GM23248 (cell line): ENCODE results near the gene NECAP2. TPM values are rescaled to one million over a fixed set of nuclear protein-coding genes. Genes with fewer than 3 reads are reported as not detected.

Experiments used
- DNase-seq: peaks from one replicate; pipeline ENCODE4 v3.0.0-alpha.2; 2015
- H2AFZ ChIP-seq: fragments of 200-600 bp; sonication (generic); 2 replicates; pipeline ENCODE4 v1.6.1; 2016; ENCODE audit warnings: antibody characterized with exemption
- H3F3A ChIP-seq: fragments of 200-600 bp; sonication (generic); 2 replicates; pipeline ENCODE4 v1.6.1; 2016; ENCODE audit warnings: mild to moderate bottlenecking, antibody characterized with exemption, mixed run types; ENCODE audit not compliant: insufficient read depth
- H3K27ac ChIP-seq: fragments of 200-600 bp; sonication (generic); 2 replicates; pipeline ENCODE4 v1.5.1; 2016; ENCODE audit warnings: mild to moderate bottlenecking
- H3K27me3 ChIP-seq: fragments of 200-600 bp; sonication (generic); replicated peaks from 2 replicates; pipeline ENCODE4 v1.6.1; 2016; ENCODE audit warnings: mild to moderate bottlenecking; ENCODE audit not compliant: insufficient read depth
- H3K36me3 ChIP-seq: fragments of 200-600 bp; sonication (generic); 2 replicates; pipeline ENCODE4 v1.6.1; 2016; ENCODE audit warnings: low read depth, mild to moderate bottlenecking
- H3K4me1 ChIP-seq: fragments of 200-600 bp; sonication (generic); 2 replicates; pipeline ENCODE4 v1.6.1; 2016; ENCODE audit warnings: mild to moderate bottlenecking; ENCODE audit not compliant: insufficient read depth
- H3K4me2 ChIP-seq: fragments of 200-600 bp; sonication (generic); one replicate; pipeline ENCODE4 v1.6.1; 2016; ENCODE audit warnings: mild to moderate bottlenecking; ENCODE audit not compliant: unreplicated experiment
- H3K4me3 ChIP-seq: fragments of 200-600 bp; sonication (generic); 2 replicates; pipeline ENCODE4 v1.5.1; 2016; ENCODE audit warnings: mild to moderate bottlenecking
- H3K79me2 ChIP-seq: fragments of 200-600 bp; sonication (generic); 2 replicates; pipeline ENCODE4 v1.6.1; 2016; ENCODE audit warnings: mild to moderate bottlenecking; ENCODE audit not compliant: insufficient read depth
- H3K9ac ChIP-seq: fragments of 200-600 bp; sonication (generic); 2 replicates; pipeline ENCODE4 v1.6.1; 2016; ENCODE audit warnings: mild to moderate bottlenecking
- H3K9me2 ChIP-seq: fragments of 200-600 bp; sonication (generic); 2 replicates; pipeline ENCODE4 v1.6.1; 2016; ENCODE audit warnings: mixed run types, mild to moderate bottlenecking, moderate library complexity; ENCODE audit not compliant: insufficient read depth
- H3K9me3 ChIP-seq: fragments of 200-600 bp; sonication (generic); one replicate; pipeline ENCODE4 v1.6.1; 2017; ENCODE audit warnings: low read depth
- H4K20me1 ChIP-seq: fragments of 200-600 bp; sonication (generic); 2 replicates; pipeline ENCODE4 v1.6.0; 2016; ENCODE audit not compliant: insufficient read depth
- EZH2 ChIP-seq: fragments of 200-600 bp; sonication (generic); IDR thresholded peaks from 2 replicates; pipeline ENCODE4 v1.6.1; 2018; ENCODE audit warnings: antibody characterized with exemption, mild to moderate bottlenecking; ENCODE audit not compliant: insufficient read depth, poor library complexity, severe bottlenecking
- EZH2phosphoT487 ChIP-seq: fragments of 200-600 bp; sonication (generic); IDR thresholded peaks from 2 replicates; pipeline ENCODE4 v1.6.1; 2018; ENCODE audit warnings: antibody characterized with exemption, moderate library complexity, mild to moderate bottlenecking, low read depth; ENCODE audit not compliant: insufficient read depth
- WGBS, 2 experiments: methylation state at CpG; one replicate each; pipeline ENCODE4 v1.1.6; 2015 to 2017; ENCODE audit warnings: low lambda C conversion rate in 2 of 2, low coverage in 1 of 2; ENCODE audit errors: missing lambda C conversion rate in 2 of 2; 5-methylcytosine and 5-hydroxymethylcytosine counted together
- in situ Hi-C: fragments of 300-500 bp; cut with MboI; formaldehyde crosslinking; loops from 2 replicates; pipeline ENCODE4 v1.15.0; 2020
- polyA plus RNA-seq: library from polyadenylated mRNA; unstranded; fragments of >200 nt; fragmentation: Nextera tagmentation; extraction: Ambion mirVana; gene quantifications from 2 replicates; pipeline ENCODE4 v1.2.1, GENCODE V29; 2016
- total RNA-seq: library from RNA; depleted of rRNA; stranded (reverse); fragments of >200 nt; shearing (Covaris generic); gene quantifications from 2 replicates; pipeline ENCODE4 v1.2.3, GENCODE V29; 2014

The NECAP2 gene
- total and polyA plus RNA-seq, 2 experiments from 2014 or later = 102 to 117 TPM

DNA sequence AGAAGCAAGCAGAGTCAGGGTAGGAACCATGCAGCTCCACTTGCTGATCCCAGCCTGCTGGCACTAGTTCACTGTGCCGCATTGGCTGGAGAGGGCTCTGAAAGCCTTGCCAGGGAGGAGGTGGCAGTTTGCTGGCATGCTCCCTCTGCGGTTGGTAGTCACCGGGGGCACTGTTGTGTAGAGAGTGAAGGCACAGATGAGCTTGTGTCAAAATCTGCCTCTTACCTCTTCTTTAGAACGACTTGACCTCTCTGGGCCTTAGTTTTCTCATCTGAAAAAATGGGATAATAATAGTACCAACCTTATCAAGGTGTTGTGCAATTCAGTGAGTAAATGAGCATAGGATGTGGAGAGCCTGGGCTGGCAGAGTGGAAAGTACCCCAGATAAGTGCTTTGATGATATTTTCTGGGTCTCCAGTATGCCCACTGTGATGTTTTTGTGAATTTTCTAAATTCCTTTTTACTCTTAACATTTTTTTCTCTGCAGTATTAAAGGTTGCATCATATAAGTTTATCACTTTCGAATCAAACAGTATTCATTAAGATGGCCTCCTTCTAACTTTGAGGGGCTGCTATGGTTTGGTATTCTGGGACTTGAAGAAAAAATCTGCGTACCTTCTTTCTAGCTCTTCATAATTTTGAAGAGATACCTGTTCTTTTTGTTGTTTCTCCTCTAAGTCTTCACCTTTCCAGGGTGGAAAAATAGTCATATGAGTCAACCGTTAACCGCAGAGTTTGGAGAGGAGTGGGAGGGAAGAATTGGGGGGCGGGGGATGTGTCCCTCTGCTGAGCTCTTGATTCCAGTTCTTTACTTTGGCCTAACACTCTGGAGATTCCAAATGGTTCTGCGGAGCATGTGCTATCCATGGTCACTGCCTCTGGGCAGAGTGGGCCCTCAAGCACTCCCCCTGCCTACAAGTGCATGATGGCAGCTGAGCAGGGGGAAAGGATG lies 46.7 kb upstream of the NECAP2 start:
- no peak overlapping the region for H3K4me2 ChIP-seq
- DNase-seq = no peak
- H3K4me1 ChIP-seq = peaks cover 19% of the 10 kb centered on the region
- H3K9ac ChIP-seq = no peak overlapping the region
- in situ Hi-C loops = no loop called here
- peaks cover 9% of the 10 kb centered on the region; the same call in 1 of the 2 replicates for H3K36me3 ChIP-seq
- peaks cover 8% of the 10 kb centered on the region; the same call in 1 of the 2 replicates for H4K20me1 ChIP-seq
- H2AFZ ChIP-seq = no peak overlapping the region
- no peaks in the 10 kb centered on the region for H3K27me3 ChIP-seq
- H3K79me2 ChIP-seq = peaks cover 80% of the 10 kb centered on the region
- WGBS, 2 experiments = 92 to 93% methylated on average over 10 of the region's 10 CpGs
- no peaks in the 10 kb centered on the region for H3K9me3 ChIP-seq
- 0 out of 2 replicates have a peak, but pooled peaks cover 7% of the 10 kb centered on the region for H3F3A ChIP-seq
- no peak overlapping the region for H3K27ac ChIP-seq
- H3K9me2 ChIP-seq = no peaks in the 10 kb centered on the region
- H3K4me3 ChIP-seq = no peak overlapping the region
- TF ChIP-seq EZH2phosphoT487 = no peak
- TF ChIP-seq EZH2 = no peak

DNA sequence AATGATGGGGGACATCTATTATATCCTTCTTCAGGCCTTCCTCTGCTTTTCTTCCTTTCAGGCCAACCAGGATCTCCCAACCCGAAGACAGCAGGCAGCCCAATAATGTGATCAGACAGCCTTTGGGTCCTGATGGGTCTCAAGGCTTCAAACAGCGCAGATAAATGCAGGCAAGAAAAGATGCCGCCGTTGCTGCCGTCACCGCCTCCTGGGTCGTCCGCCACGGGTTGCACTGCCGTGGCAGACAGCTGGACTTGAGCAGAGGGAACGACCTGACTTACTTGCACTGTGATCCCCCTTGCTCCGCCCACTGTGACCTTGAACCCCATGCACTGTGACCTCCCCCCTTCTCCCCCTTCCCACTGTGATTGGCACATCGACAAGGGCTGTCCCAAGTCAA lies 45.5 kb upstream of the NECAP2 start:
- TF ChIP-seq EZH2phosphoT487 (no peak), EZH2 (no peak)
- peaks cover 9% of the 10 kb centered on the region; the same call in 1 of the 2 replicates for H3K36me3 ChIP-seq
- peaks cover 19% of the 10 kb centered on the region for H3K4me1 ChIP-seq
- H3K27ac ChIP-seq = no peak overlapping the region
- DNase-seq = no peak
- no peak overlapping the region for H3K9ac ChIP-seq
- H4K20me1 ChIP-seq = peaks cover 4% of the 10 kb centered on the region; the same call in 1 of the 2 replicates
- 0 out of 2 replicates have a peak, but pooled peaks cover 7% of the 10 kb centered on the region for H3F3A ChIP-seq
- H3K4me3 ChIP-seq = no peak overlapping the region
- H3K27me3 ChIP-seq = no peaks in the 10 kb centered on the region
- H3K9me3 ChIP-seq = no peaks in the 10 kb centered on the region
- no peaks in the 10 kb centered on the region for H3K9me2 ChIP-seq
- no peak overlapping the region for H3K4me2 ChIP-seq
- no peak overlapping the region for H2AFZ ChIP-seq
- in situ Hi-C loops = no loop called here
- WGBS, 2 experiments = 90 to 92% methylated on average over 13 of the region's 13 CpGs
- peaks cover 70% of the 10 kb centered on the region for H3K79me2 ChIP-seq

DNA sequence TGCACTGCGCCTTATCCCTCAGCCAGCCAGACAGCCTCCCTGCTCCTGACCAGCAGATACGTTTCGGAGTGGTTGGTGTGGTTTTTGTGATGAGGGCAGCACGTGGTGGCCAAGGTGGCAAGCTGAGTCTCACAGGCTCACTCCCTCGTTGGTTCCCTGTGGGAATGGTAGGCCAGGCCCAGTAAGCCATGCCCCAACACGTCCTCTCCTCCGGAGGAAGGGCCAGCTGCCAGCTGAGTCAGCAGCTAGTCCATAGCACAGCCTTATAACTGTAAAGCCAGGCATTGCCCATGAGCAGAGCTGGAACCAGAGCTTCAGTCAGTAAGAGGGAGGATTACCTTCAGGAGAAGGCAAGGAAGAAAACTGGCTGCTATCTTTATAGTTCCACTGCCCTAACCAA lies 43.9 kb upstream of the NECAP2 start:
- DNase-seq = peak; percentile 92
- H2AFZ ChIP-seq = no peak overlapping the region
- H3K9me3 ChIP-seq = no peaks in the 10 kb centered on the region
- H3K4me1 ChIP-seq = peaks cover 15% of the 10 kb centered on the region
- peak overlapping the region; percentile 46 for H3K9ac ChIP-seq
- H4K20me1 ChIP-seq = no peaks in the 10 kb centered on the region; the same call in 1 of the 2 replicates
- H3K27me3 ChIP-seq = no peaks in the 10 kb centered on the region
- no peaks in the 10 kb centered on the region for H3K9me2 ChIP-seq
- H3K4me3 ChIP-seq = 0 out of 2 replicates have a peak overlapping the region, but pooled peaks have one; percentile 11
- 0 out of 2 replicates have a peak, but pooled peaks cover 9% of the 10 kb centered on the region for H3F3A ChIP-seq
- in situ Hi-C loops = no loop called here
- H3K27ac ChIP-seq = peak overlapping the region; percentile 69
- H3K79me2 ChIP-seq = peaks cover 54% of the 10 kb centered on the region
- peaks cover 9% of the 10 kb centered on the region; the same call in 1 of the 2 replicates for H3K36me3 ChIP-seq
- peak overlapping the region; percentile 78 for H3K4me2 ChIP-seq
- WGBS, 2 experiments = 42 to 47% methylated on average over 7 of the region's 7 CpGs
- no peak for TF ChIP-seq EZH2phosphoT487
- TF ChIP-seq EZH2 = no peak

DNA sequence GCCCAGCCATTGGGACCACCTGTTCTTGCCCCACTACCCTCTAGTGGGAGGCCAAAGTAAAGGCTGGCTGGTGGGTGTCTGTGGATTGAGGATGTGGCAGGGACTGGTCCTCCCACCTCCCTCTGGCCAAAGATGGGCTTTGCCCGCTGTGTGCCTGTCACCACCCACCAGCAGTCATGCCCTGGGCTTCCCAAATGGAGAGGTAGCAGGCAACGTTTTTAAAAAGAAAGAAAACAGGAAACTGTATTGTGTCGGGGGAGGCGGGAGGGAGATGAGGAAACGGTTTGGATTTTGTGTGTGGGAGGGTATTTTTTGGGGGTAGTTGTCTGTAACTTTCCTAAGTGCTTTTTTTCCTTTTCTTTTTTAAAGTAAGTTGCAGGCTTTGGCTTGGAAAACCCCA lies 43.4 kb upstream of the NECAP2 start:
- Histone ChIP-seq H3F3A (0 out of 2 replicates have a peak, but pooled peaks cover 13% of the 10 kb centered on the region), H3K9me2 (no peaks in the 10 kb centered on the region), H3K36me3 (peaks cover 9% of the 10 kb centered on the region; the same call in 1 of the 2 replicates), H3K9me3 (no peaks in the 10 kb centered on the region), H3K4me3 (0 out of 2 replicates have a peak overlapping the region, but pooled peaks have one; percentile 11), H3K27me3 (no peaks in the 10 kb centered on the region), H3K27ac (peak overlapping the region; percentile 69), H3K4me2 (peak overlapping the region; percentile 78), H4K20me1 (no peaks in the 10 kb centered on the region; the same call in 1 of the 2 replicates), H3K9ac (peak overlapping the region; percentile 46), H2AFZ (no peak overlapping the region), H3K4me1 (peaks cover 13% of the 10 kb centered on the region), H3K79me2 (peaks cover 48% of the 10 kb centered on the region)
- peak; percentile 20 for DNase-seq
- 47 to 65% methylated on average over 5 of the region's 5 CpGs for WGBS, 2 experiments
- TF ChIP-seq EZH2 (no peak), EZH2phosphoT487 (no peak)
- in situ Hi-C loops = no loop called here
